GM23338 (cell line): ENCODE data around the gene ASS1.

ENCODE experiments used
- CREB1 ChIP-seq: fragments of 250-450 bp; sonication (Bioruptor Pico); IDR thresholded peaks from 2 replicates; pipeline ENCODE4 v1.5.0; 2020; ENCODE audit warnings: low read depth, mild to moderate bottlenecking, moderate library complexity
- EZH2 ChIP-seq: fragments of 200-600 bp; sonication (generic); IDR thresholded peaks from one replicate; pipeline ENCODE4 v1.8.0; 2017; ENCODE audit warnings: antibody characterized with exemption, mild to moderate bottlenecking, low read depth; ENCODE audit not compliant: unreplicated experiment
- EZH2phosphoT487 ChIP-seq: fragments of 200-600 bp; sonication (generic); IDR thresholded peaks from one replicate; pipeline ENCODE4 v1.8.1; 2018; ENCODE audit warnings: antibody characterized with exemption; ENCODE audit not compliant: unreplicated experiment
- POLR2AphosphoS5 ChIP-seq: IDR thresholded peaks from 2 replicates; pipeline ENCODE4 v1.6.1; 2016; ENCODE audit warnings: antibody characterized with exemption, low read depth
- STAT1 ChIP-seq: IDR thresholded peaks from one replicate; pipeline ENCODE4 v1.6.1; 2016; ENCODE audit warnings: antibody characterized with exemption; ENCODE audit not compliant: unreplicated experiment
- ZNF114 ChIP-seq: fragments of 250-450 bp; sonication (Bioruptor Pico); IDR thresholded peaks from 2 replicates; pipeline ENCODE4 v1.5.0; 2020; ENCODE audit warnings: mild to moderate bottlenecking, moderate library complexity
- TF ChIP-seq, protein P1 (sequence below), 2 experiments: fragments of 200-600 bp in 1 of 2; sonication (generic) in 1 of 2; conservative IDR thresholded peaks; 2 replicates each; pipeline versions ENCODE4 v1.5.1 to v1.6.1; 2016 to 2017; ENCODE audit warnings: antibody characterized with exemption in 2 of 2, low read depth in 2 of 2, mild to moderate bottlenecking in 2 of 2, moderate library complexity in 1 of 2

DNA sequence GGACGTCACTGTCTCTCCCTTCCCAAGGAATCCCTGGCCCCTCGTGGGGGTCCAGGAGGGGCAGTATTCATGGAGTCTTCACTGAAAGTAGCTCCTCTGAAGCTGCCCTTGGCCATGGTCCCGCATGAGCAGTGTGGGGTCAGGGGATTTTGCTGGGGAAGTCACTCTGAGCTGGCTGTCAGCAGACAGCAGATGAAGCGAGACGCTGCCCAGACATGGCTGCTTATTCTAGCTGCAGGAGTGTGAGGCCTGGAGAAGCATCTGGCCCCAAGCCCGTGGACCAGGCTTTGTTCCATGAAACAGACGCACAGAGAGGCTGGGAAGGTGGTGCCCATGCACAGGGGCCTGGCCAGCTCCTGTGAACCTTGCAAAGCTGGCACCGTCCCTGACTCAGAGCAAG, 21.5 kb upstream of the ASS1 start:
- TF ChIP-seq EZH2 (no peak), CREB1 (CRISPR knock-in tag) (no peak), EZH2phosphoT487 (no peak), POLR2AphosphoS5 (no peak), ZNF114 (CRISPR knock-in tag) (no peak), STAT1 (no peak)
- TF ChIP-seq, protein P1, sequence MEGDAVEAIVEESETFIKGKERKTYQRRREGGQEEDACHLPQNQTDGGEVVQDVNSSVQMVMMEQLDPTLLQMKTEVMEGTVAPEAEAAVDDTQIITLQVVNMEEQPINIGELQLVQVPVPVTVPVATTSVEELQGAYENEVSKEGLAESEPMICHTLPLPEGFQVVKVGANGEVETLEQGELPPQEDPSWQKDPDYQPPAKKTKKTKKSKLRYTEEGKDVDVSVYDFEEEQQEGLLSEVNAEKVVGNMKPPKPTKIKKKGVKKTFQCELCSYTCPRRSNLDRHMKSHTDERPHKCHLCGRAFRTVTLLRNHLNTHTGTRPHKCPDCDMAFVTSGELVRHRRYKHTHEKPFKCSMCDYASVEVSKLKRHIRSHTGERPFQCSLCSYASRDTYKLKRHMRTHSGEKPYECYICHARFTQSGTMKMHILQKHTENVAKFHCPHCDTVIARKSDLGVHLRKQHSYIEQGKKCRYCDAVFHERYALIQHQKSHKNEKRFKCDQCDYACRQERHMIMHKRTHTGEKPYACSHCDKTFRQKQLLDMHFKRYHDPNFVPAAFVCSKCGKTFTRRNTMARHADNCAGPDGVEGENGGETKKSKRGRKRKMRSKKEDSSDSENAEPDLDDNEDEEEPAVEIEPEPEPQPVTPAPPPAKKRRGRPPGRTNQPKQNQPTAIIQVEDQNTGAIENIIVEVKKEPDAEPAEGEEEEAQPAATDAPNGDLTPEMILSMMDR (conservative IDR thresholded peaks at IDR 0.05; ENCODE audit: low read depth in 2 of 2) = no peak
